ENCODE data around the gene SEPTIN2.
A peak's percentile ranks its signal among the peaks of the same experiment; 100 is the strongest.

Gene SEPTIN2

DNA sequence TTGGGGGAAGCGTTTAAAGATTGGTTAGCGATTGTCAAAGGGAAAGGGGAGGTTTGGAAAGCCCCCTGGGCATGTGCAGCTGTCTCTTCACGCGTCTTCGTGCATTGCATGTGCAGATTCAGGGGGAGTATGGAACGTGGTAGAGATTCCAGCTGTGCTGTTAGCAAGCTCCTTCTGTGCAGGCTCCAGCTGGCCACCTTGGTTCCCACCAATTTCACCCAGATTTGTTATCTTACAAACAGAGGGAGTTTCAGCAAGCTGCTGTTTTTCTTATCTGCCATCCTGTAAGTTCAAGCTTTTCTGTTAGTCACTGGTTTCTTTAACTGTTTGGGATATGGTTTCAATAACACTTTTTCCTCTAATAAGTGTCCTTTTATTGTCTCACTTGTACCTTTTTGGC lies 70.8 kb downstream of the SEPTIN2 start:
- TF ChIP-seq FOXM1 (IDR thresholded peaks at IDR 0.05; ENCODE audit: borderline replicate concordance, low read depth) (no peak), EP300 (IDR thresholded peaks at IDR 0.05; ENCODE audit: borderline replicate concordance) (no peak), ZBTB7A (IDR thresholded peaks at IDR 0.05; ENCODE audit: low read depth) (no peak), TCF12 (IDR thresholded peaks at IDR 0.05; ENCODE audit: low read depth) (no peak), YY1 (IDR thresholded peaks at IDR 0.05; ENCODE audit: low read depth) (no peak), NFIC (IDR thresholded peaks at IDR 0.05) (no peak), CREB1 (IDR thresholded peaks at IDR 0.05; ENCODE audit: low read depth) (no peak)
- TF ChIP-seq, protein P1, sequence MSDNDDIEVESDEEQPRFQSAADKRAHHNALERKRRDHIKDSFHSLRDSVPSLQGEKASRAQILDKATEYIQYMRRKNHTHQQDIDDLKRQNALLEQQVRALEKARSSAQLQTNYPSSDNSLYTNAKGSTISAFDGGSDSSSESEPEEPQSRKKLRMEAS (IDR thresholded peaks at IDR 0.05) = no peak

DNA sequence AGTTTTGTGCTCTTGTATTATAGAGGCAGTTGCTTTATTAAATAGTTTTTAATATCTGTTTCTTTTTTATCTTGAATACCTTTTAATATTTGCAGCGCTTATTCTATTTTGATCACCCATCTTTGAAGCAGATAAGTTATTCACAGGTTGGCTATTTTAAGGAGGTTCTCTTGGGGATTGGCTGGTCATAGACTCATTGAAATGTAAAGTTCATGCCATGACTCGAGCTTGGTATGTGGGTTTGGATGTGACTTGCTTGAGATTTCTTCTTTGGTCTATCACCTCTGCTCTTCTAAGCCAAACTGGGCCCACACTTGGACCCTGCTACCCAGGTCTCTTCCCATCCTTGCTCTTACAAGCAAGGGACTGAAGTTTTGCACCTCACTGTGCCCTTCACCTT lies 74.0 kb downstream of the SEPTIN2 start:
- TF ChIP-seq RAD21 (IDR thresholded peaks at IDR 0.05; ENCODE audit: low read depth) = no peak
- no peak for TF ChIP-seq TCF12 (IDR thresholded peaks at IDR 0.05; ENCODE audit: low read depth)
- TF ChIP-seq, protein P2, sequence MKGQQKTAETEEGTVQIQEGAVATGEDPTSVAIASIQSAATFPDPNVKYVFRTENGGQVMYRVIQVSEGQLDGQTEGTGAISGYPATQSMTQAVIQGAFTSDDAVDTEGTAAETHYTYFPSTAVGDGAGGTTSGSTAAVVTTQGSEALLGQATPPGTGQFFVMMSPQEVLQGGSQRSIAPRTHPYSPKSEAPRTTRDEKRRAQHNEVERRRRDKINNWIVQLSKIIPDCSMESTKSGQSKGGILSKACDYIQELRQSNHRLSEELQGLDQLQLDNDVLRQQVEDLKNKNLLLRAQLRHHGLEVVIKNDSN (IDR thresholded peaks at IDR 0.05) = no peak
- TF ChIP-seq, protein P1 (IDR thresholded peaks at IDR 0.05) = no peak
- no peak for TF ChIP-seq TAF1 (IDR thresholded peaks at IDR 0.05; ENCODE audit: low read depth)
- TF ChIP-seq NFIC (IDR thresholded peaks at IDR 0.05) = no peak
- no peak for TF ChIP-seq ZBTB7A (IDR thresholded peaks at IDR 0.05; ENCODE audit: low read depth)
- TF ChIP-seq CREB1 (IDR thresholded peaks at IDR 0.05; ENCODE audit: low read depth) = no peak
- no peak for TF ChIP-seq CEBPB (IDR thresholded peaks at IDR 0.05)
- TF ChIP-seq TEAD4 (IDR thresholded peaks at IDR 0.05) = no peak

DNA sequence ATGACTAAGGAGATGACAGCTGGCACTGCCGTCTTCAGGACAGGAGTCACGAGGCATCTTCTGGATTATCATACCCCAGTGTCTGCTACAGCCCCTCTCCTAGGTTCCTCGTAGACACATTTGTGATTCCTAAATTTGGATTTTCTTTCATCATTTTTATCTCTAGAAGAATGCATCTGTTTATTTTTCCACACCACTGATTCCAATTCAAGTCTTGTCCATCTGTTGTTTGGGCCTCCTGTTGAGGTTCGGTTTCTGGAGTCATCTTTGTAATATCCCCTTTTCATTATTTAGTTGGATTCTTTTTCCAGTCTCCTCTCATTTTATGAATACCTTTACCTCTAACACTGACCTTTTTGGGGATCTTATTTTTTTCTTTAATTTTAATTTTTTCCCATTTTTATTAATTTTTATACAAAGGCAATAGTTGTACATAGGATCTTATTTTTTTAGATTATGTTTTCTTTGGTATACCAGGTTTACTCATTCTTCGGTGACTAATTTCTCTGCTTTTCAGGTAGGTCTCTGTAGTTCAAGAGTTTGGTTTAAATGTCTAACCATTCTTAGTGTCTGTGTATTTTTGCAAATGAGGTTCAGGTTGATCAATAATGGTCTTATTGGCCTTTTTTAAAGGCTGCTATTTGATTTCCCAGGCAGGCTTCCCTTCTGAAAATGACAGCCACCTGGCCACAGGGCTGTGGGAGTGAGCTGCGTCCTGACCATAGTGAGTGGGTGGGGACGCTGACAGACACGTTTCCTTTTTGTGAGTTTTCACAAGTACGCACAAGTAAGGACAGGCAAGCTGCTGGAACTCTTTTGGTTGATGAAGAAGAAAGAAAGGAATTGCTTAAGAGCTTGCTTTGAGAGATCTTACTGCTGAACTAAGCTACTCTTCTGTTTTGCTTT lies 74.8 kb downstream of the SEPTIN2 start:
- TF ChIP-seq, protein P2 (IDR thresholded peaks at IDR 0.05) = no peak
- TF ChIP-seq, protein P1 (IDR thresholded peaks at IDR 0.05) = no peak
- TF ChIP-seq CEBPB (IDR thresholded peaks at IDR 0.05) (no peak), TCF12 (IDR thresholded peaks at IDR 0.05; ENCODE audit: low read depth) (no peak), TAF1 (IDR thresholded peaks at IDR 0.05; ENCODE audit: low read depth) (no peak), EGR1 (IDR thresholded peaks at IDR 0.05) (no peak)

DNA sequence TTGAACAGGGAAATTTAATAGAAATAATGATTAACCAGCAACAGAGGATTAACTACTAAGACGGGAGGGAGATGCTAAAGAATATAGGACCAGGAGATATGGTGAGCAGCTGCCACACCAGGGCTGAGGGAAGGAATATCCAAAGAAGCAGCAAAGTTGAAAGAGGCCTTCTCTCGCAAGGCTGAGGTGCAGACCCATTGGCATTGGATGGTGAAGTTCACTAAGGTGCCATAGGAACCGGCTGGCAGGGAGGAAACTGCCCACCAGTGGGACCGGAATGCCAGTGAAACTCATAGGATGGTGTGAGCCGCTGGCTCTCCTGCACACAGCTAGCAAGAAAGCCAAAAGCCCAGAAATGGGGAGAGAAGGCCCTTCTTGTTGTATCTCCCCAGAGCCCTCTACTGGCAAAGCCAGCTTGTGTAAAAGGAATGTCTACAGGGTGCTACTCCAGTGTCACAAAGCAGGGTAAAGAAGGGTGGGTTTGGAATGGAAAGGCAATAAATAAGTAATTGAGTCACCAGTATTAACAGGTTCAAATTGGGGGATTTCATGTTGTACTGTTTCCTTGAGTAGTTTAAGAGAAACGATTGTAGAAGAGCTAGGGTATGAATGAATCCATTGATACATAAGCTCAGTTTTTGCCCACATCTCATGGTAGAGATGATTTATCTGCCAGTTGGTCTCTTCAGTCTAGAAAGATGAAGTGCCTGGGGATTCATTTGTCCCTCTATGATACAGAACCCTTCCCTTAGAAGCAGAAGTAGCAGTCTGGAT lies 76.4 kb downstream of the SEPTIN2 start:
- TF ChIP-seq RAD21 (IDR thresholded peaks at IDR 0.05; ENCODE audit: low read depth) = peak; percentile 45; the same call in 1 of the 2 replicates
- no peak for TF ChIP-seq YY1 (IDR thresholded peaks at IDR 0.05; ENCODE audit: low read depth)
- TF ChIP-seq CEBPB (IDR thresholded peaks at IDR 0.05) = no peak

DNA sequence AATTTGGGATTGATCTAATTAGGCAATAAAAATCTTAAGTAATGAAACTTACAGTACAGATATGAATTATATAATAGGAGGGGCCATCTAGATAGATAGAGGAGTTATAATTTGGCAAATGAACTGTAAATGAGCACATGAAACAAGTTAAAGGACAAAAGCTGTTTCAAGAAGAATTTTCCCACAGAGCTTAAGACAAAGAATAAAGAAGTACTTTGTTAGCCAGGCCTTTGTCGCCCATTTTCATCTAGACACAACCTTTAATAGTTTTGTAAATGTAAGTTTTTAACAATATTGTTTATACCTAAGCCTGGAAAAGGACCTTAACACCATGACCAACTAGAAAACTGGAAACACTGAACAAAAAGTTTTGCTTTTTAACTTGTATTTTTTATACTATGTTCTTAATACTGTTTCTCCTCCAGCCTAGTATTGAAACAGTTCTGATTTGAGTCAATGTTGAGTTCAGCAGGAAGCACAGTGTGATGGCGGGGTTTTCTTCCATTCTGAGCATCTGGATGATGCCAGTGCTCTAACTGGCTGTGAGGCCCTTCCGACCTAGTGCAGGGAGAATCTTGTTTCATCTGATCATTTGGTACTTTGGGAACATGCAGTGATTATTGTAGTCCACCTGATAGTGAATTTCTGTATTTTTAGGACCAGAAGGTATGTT lies 77.9 kb downstream of the SEPTIN2 start:
- no peak for TF ChIP-seq TEAD4 (IDR thresholded peaks at IDR 0.05)
- TF ChIP-seq CEBPB (IDR thresholded peaks at IDR 0.05) = no peak
- no peak for TF ChIP-seq RAD21 (IDR thresholded peaks at IDR 0.05; ENCODE audit: low read depth)

DNA sequence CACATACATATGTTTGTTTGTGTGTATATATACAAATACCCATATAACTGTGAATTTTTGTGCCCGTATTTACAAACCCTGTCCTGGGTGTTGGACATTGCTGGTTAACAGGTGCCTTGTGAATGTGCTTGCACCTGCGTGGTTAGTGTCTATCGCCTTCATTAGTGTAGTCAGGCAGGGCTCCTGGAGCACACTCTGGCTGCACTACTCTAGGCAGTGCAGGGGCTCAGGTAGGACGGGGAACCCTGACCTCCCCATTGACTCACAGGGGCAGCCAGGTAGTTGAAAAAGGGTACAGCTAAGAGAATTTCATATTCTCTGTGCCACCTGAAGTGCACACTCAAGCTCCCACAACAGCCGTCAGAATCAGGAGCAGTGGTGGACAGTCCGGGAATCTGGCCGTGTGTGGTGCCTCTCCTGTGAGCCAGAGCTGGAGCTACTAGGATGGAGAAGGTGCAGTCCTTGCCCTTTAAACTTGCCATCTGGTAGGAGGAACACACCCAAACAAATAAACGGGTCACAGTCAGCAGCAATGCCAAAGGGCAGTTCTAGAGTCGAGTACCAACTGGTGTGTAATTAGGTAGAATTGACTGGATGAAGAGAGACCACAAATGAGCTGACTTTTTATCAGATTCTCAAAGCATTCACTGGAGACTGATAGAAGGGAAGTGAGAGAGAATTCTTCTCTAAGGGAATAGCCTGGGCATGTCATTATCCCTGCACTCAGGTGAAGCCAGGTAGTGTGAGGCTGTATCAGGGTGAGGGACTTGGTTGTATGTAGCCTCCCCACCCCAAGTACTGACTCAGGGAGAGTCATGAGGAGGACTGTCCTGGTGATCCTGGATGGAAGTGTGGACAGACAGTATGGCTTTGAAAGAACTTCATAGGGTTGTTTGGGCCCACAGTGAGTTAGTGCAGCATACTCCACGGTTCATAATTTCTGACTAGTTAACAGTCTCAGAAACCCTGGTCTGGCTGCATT lies 84.5 kb downstream of the SEPTIN2 start:
- TF ChIP-seq NFIC (IDR thresholded peaks at IDR 0.05) (no peak), TEAD4 (IDR thresholded peaks at IDR 0.05) (no peak), TCF12 (IDR thresholded peaks at IDR 0.05; ENCODE audit: low read depth) (no peak), CEBPB (IDR thresholded peaks at IDR 0.05) (no peak), EGR1 (IDR thresholded peaks at IDR 0.05) (no peak), ZBTB7A (IDR thresholded peaks at IDR 0.05; ENCODE audit: low read depth) (no peak), RAD21 (IDR thresholded peaks at IDR 0.05; ENCODE audit: low read depth) (no peak), YY1 (IDR thresholded peaks at IDR 0.05; ENCODE audit: low read depth) (no peak), TAF1 (IDR thresholded peaks at IDR 0.05; ENCODE audit: low read depth) (no peak), CREB1 (IDR thresholded peaks at IDR 0.05; ENCODE audit: low read depth) (no peak), FOXM1 (IDR thresholded peaks at IDR 0.05; ENCODE audit: borderline replicate concordance, low read depth) (no peak), EP300 (IDR thresholded peaks at IDR 0.05; ENCODE audit: borderline replicate concordance) (no peak)
- TF ChIP-seq, protein P2 (IDR thresholded peaks at IDR 0.05) = no peak
- TF ChIP-seq, protein P3, sequence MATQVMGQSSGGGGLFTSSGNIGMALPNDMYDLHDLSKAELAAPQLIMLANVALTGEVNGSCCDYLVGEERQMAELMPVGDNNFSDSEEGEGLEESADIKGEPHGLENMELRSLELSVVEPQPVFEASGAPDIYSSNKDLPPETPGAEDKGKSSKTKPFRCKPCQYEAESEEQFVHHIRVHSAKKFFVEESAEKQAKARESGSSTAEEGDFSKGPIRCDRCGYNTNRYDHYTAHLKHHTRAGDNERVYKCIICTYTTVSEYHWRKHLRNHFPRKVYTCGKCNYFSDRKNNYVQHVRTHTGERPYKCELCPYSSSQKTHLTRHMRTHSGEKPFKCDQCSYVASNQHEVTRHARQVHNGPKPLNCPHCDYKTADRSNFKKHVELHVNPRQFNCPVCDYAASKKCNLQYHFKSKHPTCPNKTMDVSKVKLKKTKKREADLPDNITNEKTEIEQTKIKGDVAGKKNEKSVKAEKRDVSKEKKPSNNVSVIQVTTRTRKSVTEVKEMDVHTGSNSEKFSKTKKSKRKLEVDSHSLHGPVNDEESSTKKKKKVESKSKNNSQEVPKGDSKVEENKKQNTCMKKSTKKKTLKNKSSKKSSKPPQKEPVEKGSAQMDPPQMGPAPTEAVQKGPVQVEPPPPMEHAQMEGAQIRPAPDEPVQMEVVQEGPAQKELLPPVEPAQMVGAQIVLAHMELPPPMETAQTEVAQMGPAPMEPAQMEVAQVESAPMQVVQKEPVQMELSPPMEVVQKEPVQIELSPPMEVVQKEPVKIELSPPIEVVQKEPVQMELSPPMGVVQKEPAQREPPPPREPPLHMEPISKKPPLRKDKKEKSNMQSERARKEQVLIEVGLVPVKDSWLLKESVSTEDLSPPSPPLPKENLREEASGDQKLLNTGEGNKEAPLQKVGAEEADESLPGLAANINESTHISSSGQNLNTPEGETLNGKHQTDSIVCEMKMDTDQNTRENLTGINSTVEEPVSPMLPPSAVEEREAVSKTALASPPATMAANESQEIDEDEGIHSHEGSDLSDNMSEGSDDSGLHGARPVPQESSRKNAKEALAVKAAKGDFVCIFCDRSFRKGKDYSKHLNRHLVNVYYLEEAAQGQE (IDR thresholded peaks at IDR 0.05; ENCODE audit: low read depth) = no peak
- TF ChIP-seq, protein P1 (IDR thresholded peaks at IDR 0.05) = no peak

All from Ishikawa (cell line).